Measurements from ENCODE around the gene ITPR1. TPM values are rescaled to one million over a fixed set of nuclear protein-coding genes. Genes with fewer than 3 reads are reported as not detected.
A peak's percentile ranks its signal among the peaks of the same experiment; 100 is the strongest.

The ITPR1 gene
- total RNA-seq, 4 donors from 2014 or later: 12.1 to 68.7 (median 25.6) TPM

DNA sequence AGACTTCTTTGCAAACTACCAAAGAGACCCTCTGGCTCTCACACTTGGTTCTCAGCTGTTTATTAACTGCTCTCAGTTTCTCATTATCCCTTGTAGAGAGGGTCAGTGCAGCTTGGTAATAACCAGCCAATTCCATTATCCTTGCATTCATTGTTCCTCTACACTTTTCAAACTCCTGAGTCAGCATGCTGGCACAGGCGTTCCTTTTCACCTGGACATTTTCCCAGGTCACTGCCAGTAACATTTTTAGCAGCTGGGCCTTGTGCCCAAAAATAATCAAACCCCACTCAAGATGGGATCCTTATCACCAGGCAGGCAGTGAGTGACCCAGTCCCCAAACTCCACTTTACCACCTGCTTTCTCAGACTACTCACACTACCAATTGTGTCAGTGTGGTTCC, 21.2 kb upstream of the ITPR1 start:
- H3K27me3 ChIP-seq: peaks cover 0 to 13% (median 0%) of the 10 kb centered on the region in 4 donors
- no peaks in the 10 kb centered on the region for H3K9me3 ChIP-seq
- 29 to 58% methylated on average over 1 of the region's 1 CpG for WGBS, 2 donors
- intact Hi-C loops (cut with DNase I): no loop called here
- H3K4me3 ChIP-seq: no peak overlapping the region
- peaks cover 0 to 7% (median 6%) of the 10 kb centered on the region in 3 donors for H3K4me1 ChIP-seq
- DNase-seq: no peak
- TF ChIP-seq, protein P1, sequence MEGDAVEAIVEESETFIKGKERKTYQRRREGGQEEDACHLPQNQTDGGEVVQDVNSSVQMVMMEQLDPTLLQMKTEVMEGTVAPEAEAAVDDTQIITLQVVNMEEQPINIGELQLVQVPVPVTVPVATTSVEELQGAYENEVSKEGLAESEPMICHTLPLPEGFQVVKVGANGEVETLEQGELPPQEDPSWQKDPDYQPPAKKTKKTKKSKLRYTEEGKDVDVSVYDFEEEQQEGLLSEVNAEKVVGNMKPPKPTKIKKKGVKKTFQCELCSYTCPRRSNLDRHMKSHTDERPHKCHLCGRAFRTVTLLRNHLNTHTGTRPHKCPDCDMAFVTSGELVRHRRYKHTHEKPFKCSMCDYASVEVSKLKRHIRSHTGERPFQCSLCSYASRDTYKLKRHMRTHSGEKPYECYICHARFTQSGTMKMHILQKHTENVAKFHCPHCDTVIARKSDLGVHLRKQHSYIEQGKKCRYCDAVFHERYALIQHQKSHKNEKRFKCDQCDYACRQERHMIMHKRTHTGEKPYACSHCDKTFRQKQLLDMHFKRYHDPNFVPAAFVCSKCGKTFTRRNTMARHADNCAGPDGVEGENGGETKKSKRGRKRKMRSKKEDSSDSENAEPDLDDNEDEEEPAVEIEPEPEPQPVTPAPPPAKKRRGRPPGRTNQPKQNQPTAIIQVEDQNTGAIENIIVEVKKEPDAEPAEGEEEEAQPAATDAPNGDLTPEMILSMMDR (IDR thresholded peaks at IDR 0.05): no peak
- TF ChIP-seq POLR2A (IDR thresholded peaks at IDR 0.05): no peak
- H3K36me3 ChIP-seq: no peaks in the 10 kb centered on the region
- H3K27ac ChIP-seq: no peak overlapping the region

DNA sequence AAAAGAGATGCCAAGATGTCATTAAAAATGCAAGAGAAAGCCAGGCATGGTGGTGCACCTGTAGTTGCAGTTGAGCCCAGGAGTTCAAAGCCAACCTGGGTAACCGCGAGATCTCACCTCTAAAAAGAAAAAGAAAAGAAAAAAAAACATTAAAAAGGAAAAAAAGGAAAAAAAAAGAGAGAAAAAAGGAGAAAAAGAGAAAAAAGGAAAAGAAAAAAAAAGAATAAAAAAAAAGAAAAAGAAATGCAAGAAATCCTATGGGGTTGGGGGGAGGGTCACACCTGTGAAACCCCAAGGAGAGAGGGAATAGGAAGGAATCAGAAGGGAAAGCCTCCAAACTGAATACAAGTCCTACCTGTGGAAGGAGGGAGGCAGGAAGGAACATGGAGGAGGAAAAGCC, 20.8 kb upstream of the ITPR1 start:
- H3K9me3 ChIP-seq: no peaks in the 10 kb centered on the region
- WGBS, 2 donors: 94 to 100% methylated on average over 2 of the region's 2 CpGs
- intact Hi-C loops (cut with DNase I): no loop called here

DNA sequence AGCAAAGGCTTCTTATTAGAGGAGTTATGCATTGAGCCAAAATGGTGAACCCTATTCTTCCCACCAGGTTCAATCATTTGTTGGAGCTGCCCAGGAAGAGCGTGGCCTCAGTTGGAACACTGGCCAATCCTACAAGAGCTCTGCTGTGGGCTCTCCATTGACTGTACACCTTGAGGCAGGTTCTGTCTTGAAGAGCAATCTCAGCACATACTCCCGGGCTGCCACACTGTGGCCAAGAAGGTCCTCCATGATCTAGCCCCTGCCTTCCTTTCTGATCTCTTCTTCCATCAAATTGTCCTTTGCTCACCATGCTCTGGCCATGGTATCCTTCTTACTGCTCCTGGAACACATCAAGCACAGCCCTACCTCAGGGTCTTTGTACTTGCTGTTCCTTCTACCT, 20.4 kb upstream of the ITPR1 start:
- DNase-seq: no peak
- no peaks in the 10 kb centered on the region for H3K9me3 ChIP-seq
- no peak overlapping the region for H3K27ac ChIP-seq
- peaks cover 0 to 19% (median 0%) of the 10 kb centered on the region in 4 donors for H3K27me3 ChIP-seq
- no peaks in the 10 kb centered on the region for H3K36me3 ChIP-seq
- 48 to 73% methylated on average over 2 of the region's 2 CpGs for WGBS, 2 donors
- H3K4me3 ChIP-seq: no peak overlapping the region
- TF ChIP-seq, protein P1 (IDR thresholded peaks at IDR 0.05): no peak
- no peak for TF ChIP-seq POLR2A (IDR thresholded peaks at IDR 0.05)
- H3K4me1 ChIP-seq: peaks cover 0 to 6% (median 0%) of the 10 kb centered on the region in 3 donors
- intact Hi-C loops (cut with DNase I): no loop called here

More for the DNA sequence above, 20.8 kb upstream of the ITPR1 start:
- DNase-seq: no peak
- no peak for TF ChIP-seq POLR2A (IDR thresholded peaks at IDR 0.05)
- TF ChIP-seq, protein P1 (IDR thresholded peaks at IDR 0.05): no peak
- Histone ChIP-seq H3K27ac (no peak overlapping the region), H3K4me1 (peaks cover 0 to 6% (median 4%) of the 10 kb centered on the region in 3 donors), H3K36me3 (no peaks in the 10 kb centered on the region), H3K4me3 (no peak overlapping the region), H3K27me3 (peaks cover 0 to 17% (median 0%) of the 10 kb centered on the region in 4 donors)

DNA sequence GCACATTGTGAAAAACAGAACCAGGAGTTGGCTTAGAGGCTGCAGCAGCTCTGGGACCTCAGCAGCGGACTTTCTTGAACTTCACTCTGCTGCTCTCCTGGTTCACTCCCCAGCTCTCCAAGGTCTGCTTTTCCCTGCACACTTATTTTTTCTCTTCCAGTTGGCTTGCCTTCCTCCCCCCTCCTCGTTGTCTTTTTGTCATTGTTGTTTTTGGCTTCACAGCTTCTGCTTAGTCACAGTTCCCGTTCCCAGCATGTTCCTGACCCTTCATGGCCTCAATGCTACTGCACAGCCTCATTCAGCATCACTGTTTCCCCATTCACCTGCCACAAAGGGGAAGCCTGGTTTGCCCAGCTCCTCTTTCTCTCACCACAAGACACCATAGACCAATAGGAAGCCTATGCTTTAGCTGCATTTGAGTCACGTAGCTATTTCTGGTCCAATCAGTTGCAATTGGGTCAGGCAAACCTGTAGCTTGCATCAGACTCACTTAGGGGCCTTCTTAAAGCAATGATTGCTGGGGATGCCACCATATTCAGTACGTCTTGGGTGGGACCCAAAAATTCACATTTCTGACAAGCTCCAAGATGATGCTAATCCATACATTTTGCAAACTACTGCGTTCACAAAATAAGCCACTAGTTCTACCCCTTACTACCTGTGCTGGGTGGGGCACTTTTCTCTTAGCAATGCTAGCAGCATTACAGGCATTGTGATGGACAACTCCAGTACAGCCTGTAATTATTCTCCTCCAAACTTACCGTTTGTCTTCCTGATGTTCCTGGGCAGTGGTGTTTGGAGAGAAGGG, 18.3 kb upstream of the ITPR1 start:
- WGBS, 2 donors: 33 to 42% methylated on average over 7 of the region's 7 CpGs
- H3K27ac ChIP-seq: peak overlapping the region in 2 of 4 donors; percentile 9 to 58
- peaks cover 0 to 19% (median 0%) of the 10 kb centered on the region in 4 donors for H3K27me3 ChIP-seq
- peak; percentile 6 for DNase-seq
- peak overlapping the region in 1 of 4 donors; percentile 9 for H3K4me3 ChIP-seq
- TF ChIP-seq POLR2A (IDR thresholded peaks at IDR 0.05): no peak
- TF ChIP-seq, protein P1 (IDR thresholded peaks at IDR 0.05): no peak
- peaks cover 0 to 6% (median 0%) of the 10 kb centered on the region in 3 donors for H3K4me1 ChIP-seq
- intact Hi-C loops (cut with DNase I): no loop called here
- H3K9me3 ChIP-seq: no peaks in the 10 kb centered on the region
- H3K36me3 ChIP-seq: no peaks in the 10 kb centered on the region

DNA sequence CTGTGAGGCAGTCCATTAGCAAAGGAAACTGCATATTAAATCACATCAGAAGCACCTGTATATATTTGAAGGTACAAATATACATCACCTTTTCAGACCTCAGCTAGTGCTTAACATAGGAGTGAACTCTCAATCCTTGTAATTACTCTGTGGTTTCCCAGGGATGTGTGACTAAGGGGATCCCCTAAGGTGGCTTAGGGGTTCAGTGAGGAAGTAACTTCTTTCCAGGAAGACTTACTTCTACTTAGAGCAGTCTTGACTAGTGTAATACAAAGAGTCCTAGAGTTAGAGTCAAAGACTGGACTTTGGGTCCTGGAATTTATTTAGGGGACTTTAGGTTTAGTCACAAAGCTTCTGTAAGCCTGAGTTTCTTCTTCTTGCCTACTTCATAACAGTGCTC, 17.3 kb upstream of the ITPR1 start:
- Histone ChIP-seq H3K27ac (no peak overlapping the region), H3K4me1 (peaks cover 0 to 6% (median 0%) of the 10 kb centered on the region in 3 donors), H3K4me3 (no peak overlapping the region), H3K36me3 (no peaks in the 10 kb centered on the region), H3K9me3 (no peaks in the 10 kb centered on the region), H3K27me3 (peaks cover 0 to 19% (median 0%) of the 10 kb centered on the region in 4 donors)
- intact Hi-C loops (cut with DNase I): no loop called here
- TF ChIP-seq, protein P1 (IDR thresholded peaks at IDR 0.05): no peak
- no peak for TF ChIP-seq POLR2A (IDR thresholded peaks at IDR 0.05)
- no peak for DNase-seq

Data from esophagus squamous epithelium (tissue), 5 donors.